ENCODE measurements around the gene MAP2. TPM values are rescaled to one million over a fixed set of nuclear protein-coding genes. Genes with fewer than 3 reads are reported as not detected.

MAP2 gene
- total RNA-seq, 1 experiment from 2014 or later, result 7.4 TPM

GRCh38 chr2:209601497-209601896 is 177.7 kb downstream of the MAP2 start:
- H3K4me1 ChIP-seq (ENCODE audit: control insufficient read depth in 1 of 2, insufficient read depth in 2 of 2, low read length in 2 of 2), result no peaks in the 10 kb centered on the region
- ChIA-PET CTCF (no interaction called here), RAD21 (ENCODE audit: low non-redundant PET in 1 of 2, low total read pairs in 2 of 2, uncharacterized antibody in 2 of 2, unreplicated experiment in 2 of 2) (no interaction called here), POLR2A (no interaction called here)
- no TSS peak for BruUV-seq (replicated peaks)
- no peaks in the 10 kb centered on the region for H3K36me3 ChIP-seq (ENCODE audit: control insufficient read depth in 1 of 2, insufficient read depth in 2 of 2, low read length in 2 of 2)
- no peak overlapping the region for H2AFZ ChIP-seq (ENCODE audit: low read depth, low read length, poor library complexity, severe bottlenecking)
- H3K9me3 ChIP-seq (ENCODE audit: control insufficient read depth in 1 of 2, insufficient read depth in 1 of 2, low read depth in 1 of 2, low read length in 2 of 2), result no peaks in the 10 kb centered on the region
- no peaks in the 10 kb centered on the region for H3K9me2 ChIP-seq (ENCODE audit: insufficient read depth)
- no peaks in the 10 kb centered on the region for H3K27me3 ChIP-seq (ENCODE audit: insufficient read depth, low read length)
- no peak for ATAC-seq
- DNase-seq (ENCODE audit: low read depth, low spot score), result no peak
- intact Hi-C loops (cut with micrococcal nuclease), result no loop called here
- H4K20me1 ChIP-seq (ENCODE audit: insufficient read depth), result no peaks in the 10 kb centered on the region
- H3K9ac ChIP-seq (ENCODE audit: low read length), result no peak overlapping the region
- no peak overlapping the region for H3K4me2 ChIP-seq (ENCODE audit: low read length)
- TF ChIP-seq RAD21 (IDR thresholded peaks at IDR 0.05; ENCODE audit: low read depth), result no peak
- TF ChIP-seq ZNF274 (IDR thresholded peaks at IDR 0.05; ENCODE audit: low read depth, low read length), result no peak
- no peak for TF ChIP-seq EZH2 (IDR thresholded peaks at IDR 0.05)
- TF ChIP-seq JUND (IDR thresholded peaks at IDR 0.05), result no peak
- no peak for TF ChIP-seq POLR2A (IDR thresholded peaks at IDR 0.05; ENCODE audit: borderline replicate concordance, extremely low read depth, insufficient read depth, insufficient read length)
- TF ChIP-seq MAX (IDR thresholded peaks at IDR 0.05), result no peak
- no peak for TF ChIP-seq REST (IDR thresholded peaks at IDR 0.05; ENCODE audit: low read depth)
- TF ChIP-seq CBX3 (IDR thresholded peaks at IDR 0.05; ENCODE audit: low read depth), result no peak
- TF ChIP-seq EZH2phosphoT487 (IDR thresholded peaks at IDR 0.05; ENCODE audit: borderline replicate concordance), result no peak
- no peak for TF ChIP-seq TCF7L2 (IDR thresholded peaks at IDR 0.05; ENCODE audit: borderline replicate concordance, extremely low read depth, insufficient read depth, insufficient read length)
- TF ChIP-seq, protein P1, sequence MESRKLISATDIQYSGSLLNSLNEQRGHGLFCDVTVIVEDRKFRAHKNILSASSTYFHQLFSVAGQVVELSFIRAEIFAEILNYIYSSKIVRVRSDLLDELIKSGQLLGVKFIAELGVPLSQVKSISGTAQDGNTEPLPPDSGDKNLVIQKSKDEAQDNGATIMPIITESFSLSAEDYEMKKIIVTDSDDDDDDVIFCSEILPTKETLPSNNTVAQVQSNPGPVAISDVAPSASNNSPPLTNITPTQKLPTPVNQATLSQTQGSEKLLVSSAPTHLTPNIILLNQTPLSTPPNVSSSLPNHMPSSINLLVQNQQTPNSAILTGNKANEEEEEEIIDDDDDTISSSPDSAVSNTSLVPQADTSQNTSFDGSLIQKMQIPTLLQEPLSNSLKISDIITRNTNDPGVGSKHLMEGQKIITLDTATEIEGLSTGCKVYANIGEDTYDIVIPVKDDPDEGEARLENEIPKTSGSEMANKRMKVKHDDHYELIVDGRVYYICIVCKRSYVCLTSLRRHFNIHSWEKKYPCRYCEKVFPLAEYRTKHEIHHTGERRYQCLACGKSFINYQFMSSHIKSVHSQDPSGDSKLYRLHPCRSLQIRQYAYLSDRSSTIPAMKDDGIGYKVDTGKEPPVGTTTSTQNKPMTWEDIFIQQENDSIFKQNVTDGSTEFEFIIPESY (IDR thresholded peaks at IDR 0.05; ENCODE audit: extremely low read depth, insufficient replicate concordance, low read length), result no peak
- no peak for TF ChIP-seq FOSL1 (IDR thresholded peaks at IDR 0.05; ENCODE audit: low read depth)
- TF ChIP-seq SIN3A (IDR thresholded peaks at IDR 0.05; ENCODE audit: low read depth), result no peak
- no peak for TF ChIP-seq ATF3 (IDR thresholded peaks at IDR 0.05)
- no peak for TF ChIP-seq EGR1 (IDR thresholded peaks at IDR 0.05; ENCODE audit: low read depth)
- no peak for TF ChIP-seq SRF (IDR thresholded peaks at IDR 0.05; ENCODE audit: low read depth)
- no peak for TF ChIP-seq ELF1 (IDR thresholded peaks at IDR 0.05; ENCODE audit: borderline replicate concordance, low read depth)
- no peak for TF ChIP-seq ZFX (IDR thresholded peaks at IDR 0.05)
- H3K79me2 ChIP-seq (ENCODE audit: insufficient read depth, low read length), result no peaks in the 10 kb centered on the region
- no peak overlapping the region for H3K27ac ChIP-seq (ENCODE audit: low read depth, low read length)
- H3K4me3 ChIP-seq (replicated peaks in 1 of 2; ENCODE audit: low read depth in 1 of 2, low read length in 2 of 2), result no peak overlapping the region
